Brain pericyte (primary cell): ENCODE data around the gene MACF1.
"Not testable (repeated sequence)": the region's sequence is repeated elsewhere in the genome, so short reads cannot be mapped to it uniquely, and the experiment has no call there.

Source experiments
- DNase-seq: peaks from one replicate; pipeline ENCODE4 v3.0.0-alpha.2; 2012; ENCODE audit warnings: low read depth, low spot score

MACF1 gene

DNA sequence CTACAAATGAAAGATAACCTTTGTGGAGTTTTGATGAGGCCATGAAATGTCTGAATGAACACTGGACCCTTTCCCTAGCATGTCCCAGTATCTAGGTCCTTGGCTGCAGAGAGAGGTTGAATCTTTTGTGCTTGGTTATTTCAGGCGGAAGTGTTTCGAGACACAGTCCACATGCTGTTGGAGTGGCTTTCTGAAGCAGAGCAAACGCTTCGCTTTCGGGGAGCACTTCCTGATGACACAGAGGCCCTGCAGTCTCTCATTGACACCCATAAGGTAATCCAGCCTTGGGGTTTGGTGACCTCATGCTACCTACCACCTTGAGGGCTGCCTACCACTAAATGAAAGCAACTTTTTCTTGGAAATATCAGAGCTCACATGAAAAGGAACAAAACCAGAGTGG lies 248.0 kb downstream of the MACF1 start:
- DNase-seq: no peak

DNA sequence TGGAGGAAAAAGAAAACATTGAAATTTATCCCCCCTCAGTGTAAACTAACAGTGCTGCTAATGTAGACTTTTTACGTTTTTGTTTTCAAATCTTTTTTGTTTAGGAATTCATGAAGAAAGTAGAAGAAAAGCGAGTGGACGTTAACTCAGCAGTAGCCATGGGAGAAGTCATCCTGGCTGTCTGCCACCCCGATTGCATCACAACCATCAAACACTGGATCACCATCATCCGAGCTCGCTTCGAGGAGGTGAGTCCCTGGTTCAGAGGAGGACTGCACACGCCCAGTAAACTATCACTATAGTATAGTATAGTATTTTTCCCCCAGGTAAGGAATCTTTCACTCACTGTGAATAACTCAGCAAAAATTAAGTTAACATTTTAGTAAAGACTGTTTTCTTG lies 249.1 kb downstream of the MACF1 start:
- DNase-seq: no peak

DNA sequence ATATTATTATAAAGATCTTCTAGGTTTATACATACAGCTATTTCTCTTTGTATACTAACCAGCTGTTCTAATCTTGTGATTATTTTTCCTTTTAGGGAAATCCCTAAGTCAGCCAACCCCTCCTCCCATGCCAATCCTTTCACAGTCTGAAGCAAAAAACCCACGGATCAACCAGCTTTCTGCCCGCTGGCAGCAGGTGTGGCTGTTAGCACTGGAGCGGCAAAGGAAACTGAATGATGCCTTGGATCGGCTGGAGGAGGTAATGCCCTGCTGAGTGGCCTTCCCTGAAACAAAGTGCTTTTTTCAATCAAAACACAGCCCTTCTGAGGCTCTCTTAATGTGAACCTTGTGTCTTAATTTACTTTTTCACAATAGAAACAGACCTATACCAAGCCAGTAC lies 254.5 kb downstream of the MACF1 start:
- no peak for DNase-seq

DNA sequence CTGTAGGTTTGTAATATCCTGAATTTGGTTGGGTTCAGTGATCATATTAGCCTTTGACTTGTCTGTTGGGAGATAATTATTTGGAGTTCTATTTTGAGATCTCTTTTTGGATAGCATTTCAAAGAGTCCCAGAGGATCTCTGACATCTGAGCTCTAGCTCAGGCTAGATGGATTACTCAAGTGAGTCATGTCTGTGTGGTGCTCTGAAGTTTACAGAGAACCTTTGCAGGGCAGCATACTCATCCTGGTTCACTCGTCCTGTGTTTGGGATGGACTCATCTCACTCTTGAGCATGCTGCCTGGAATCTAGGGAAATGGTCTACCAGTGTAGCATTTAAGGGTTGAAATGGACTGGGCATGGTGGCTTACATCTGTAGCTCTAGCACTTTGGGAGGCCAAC lies 257.6 kb downstream of the MACF1 start:
- DNase-seq: no peak

DNA sequence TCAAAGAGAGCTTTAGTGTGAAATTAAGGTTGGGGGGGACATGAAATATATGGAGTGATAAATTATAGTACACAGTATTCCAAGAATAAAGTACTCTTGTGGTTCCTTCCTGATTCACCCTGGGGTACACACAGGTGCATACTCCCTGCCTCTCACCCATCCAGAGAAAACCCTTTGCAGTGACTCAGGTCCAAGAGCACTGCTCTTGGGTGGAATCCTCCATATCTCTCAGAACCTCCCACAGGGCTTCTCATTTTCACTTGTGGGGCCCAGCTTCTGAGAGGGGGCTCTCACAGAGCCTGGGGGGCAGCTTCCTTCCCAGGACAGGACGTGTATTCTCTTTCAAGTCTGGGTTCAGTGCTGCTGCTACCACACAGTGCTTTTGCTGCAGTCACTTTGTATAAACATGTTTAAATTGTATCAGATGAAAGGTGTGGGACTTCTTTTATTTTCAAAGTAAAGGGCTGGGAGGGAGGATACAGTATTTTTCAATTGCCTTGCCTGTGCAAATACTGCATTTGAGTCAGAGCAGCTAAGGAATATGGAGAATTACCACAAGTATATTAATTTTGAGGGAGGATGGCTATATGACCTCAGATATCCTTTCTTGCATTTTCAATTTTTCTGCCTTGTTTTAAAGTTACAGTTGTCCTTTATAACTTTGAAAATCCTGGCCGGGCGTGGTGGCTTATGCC lies 262.1 kb downstream of the MACF1 start:
- no peak for DNase-seq

DNA sequence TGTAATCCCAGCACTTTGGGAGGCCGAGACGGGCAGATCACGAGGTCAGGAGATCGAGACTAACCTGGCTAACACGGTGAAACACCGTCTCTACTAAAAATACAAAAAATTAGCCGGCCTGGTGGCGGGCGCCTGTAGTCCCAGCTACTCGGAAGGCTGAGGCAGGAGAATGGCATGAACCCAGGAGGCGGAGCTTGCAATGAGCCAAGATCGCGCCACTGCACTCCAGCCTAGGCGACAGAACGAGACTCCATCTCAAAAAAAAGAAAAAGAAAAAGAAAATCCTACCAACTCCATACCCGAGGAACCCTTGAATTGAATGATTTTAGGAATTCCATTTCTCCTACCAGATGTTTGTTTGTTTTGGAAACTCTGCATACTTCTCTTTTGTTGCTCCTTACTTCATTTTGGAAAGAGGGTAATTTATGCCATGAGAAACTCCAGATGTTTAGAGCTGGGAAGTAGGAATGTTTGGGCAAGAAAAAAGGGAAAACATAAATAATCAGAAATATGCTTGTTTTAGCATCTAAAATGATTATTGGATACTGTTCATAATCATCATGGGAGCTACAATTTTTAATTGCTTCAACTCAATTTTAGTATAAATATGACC lies 262.7 kb downstream of the MACF1 start:
- DNase-seq: not testable (repeated sequence)

DNA sequence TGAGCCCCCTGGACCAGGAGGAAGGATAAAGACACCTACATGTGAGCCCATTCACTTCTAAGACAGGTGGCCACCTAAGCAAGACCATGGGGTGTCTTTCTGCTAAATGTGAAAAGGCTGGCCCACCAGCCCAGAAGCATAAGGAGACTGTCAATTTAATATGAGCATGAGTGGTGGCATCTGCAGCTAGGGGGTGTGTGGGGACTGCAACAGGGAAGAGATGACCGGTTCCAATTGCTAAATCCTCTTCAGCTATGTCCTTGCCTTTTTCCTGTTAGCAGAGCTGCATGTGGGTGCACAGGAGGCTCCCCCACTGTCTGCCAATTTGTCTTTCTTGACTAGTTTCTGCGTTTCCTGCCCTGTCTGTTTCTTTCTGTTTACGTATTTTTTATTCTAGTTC lies 264.7 kb downstream of the MACF1 start:
- no peak for DNase-seq

DNA sequence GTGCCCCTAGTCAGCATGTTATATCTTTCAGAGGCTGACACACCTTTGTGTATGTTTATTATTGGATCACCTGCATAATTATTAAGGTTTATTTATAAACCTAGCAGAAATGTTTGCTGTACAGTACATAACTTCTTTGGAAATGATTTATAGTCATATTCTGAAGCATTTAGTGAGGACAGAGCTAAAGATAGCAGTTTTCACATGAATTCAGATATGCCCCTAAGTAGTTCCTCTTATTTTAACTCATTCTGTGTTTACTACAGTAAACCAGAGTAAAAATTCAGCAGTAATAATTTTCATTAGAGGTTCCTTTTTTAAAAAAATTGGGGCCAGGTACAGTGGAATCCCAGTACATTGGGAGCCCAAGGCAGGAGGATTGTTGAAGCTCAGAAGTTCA lies 265.5 kb downstream of the MACF1 start:
- no peak for DNase-seq

DNA sequence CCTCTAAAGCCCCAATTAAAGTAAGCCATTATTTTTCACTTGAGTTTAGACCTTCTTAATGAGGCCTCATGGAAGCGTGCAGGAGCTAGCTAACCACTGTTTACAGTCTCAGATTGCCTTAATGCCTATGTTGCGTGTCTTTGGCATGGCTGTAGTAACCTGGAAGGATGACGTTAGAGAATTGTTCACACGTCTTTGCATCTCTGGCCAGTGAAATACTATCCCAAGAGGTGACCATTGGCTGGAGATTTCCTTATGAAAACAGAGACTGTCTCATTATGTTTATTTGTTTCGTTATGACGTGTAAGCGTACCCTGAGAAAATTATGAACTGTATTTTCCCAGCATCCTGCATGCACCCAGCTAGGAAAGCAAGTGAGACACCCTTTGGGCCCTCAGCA lies 268.3 kb downstream of the MACF1 start:
- peak; percentile 38 for DNase-seq

DNA sequence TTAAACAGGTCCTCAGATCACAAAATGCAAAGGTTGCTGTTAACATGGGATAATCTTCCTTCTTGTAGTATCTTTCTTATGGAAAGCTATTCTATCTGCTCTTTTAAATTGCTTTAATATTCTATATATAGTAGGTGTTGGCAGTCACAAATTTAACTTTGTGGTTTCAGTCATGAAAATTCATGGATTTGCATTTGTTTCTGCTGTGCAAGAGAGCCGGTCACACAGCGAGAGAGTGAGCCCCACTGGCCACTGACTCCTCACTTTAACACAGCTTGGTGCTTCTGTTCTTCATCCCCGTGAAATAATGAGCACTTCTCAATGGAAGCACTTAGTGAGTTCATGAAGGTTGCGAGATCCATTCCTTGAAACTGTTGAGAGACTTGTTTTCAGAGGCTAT lies 268.8 kb downstream of the MACF1 start:
- no peak for DNase-seq

DNA sequence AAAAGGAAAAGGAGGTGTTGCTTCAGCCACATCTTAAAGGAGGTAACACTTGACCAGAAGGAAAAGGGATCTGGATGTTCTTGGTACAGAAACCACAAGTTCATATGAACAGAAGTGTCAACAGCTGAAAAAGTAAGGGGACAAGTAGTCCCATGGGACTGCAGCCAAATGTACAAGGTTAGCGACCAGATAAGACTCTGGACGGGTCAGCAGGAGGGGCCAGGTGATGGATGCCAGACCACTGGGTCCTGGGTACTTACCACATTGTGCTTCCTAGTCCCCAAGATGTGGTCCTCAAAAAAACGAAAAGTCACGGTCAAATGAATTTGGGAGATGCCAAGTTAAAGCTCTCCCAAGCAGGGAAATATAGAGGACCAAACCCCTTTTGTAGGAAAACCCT lies 270.3 kb downstream of the MACF1 start:
- DNase-seq: no peak

DNA sequence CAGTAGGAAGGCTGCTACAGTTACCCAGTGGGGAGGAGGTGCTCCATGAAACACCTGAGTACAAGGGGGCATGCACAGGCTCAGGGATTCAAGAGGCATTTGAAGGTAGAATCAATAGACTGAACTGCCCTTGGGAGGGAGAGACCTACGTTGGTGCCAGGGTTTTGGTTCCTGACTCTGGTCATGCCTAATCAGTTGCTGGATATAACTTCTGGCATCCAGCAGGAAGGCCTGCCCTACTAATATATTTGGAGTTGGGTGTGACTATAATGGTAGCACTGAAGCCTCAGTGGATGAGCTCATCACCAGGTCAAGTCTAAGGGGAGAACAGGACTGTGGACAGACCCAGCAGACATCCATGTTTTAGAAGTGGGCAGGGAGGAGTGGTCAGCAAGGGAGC lies 271.1 kb downstream of the MACF1 start:
- not testable (repeated sequence) for DNase-seq

DNA sequence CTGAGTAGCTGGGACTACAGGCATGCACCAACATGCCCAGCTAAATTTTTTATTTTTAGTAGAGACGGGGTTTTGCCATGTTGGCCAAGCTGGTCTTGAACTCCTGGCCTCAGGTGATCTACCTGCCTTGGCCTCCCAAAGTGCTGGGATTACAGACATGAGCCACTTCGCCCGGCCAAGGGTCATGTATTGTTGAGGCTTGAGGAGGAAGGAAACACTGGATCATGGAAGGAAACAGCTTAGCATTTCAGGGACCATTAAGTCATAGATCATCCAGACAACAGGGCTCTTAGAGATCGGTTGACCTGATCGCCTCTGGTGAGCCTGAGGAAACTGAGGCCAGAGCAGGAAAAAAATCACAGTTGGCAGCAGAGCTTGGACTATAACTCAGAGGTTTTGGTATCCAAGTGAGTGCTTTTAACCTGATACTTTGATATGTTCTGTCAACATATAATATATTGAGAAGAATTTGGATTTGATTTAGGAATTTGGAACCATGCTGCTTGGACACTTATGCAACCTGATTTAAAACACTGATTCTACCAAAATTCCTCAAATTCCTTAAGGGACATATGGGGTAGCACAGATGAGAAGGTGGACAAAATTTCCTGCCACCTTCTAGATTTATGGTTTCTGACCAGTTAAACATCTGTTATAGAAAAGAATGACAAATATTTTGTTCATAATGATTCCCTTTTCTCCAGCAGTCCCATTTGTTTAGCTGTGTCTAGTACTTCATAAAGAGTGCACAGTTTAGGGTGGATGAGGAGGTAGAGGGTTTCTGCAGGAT lies 273.8 kb downstream of the MACF1 start:
- DNase-seq: no peak

DNA sequence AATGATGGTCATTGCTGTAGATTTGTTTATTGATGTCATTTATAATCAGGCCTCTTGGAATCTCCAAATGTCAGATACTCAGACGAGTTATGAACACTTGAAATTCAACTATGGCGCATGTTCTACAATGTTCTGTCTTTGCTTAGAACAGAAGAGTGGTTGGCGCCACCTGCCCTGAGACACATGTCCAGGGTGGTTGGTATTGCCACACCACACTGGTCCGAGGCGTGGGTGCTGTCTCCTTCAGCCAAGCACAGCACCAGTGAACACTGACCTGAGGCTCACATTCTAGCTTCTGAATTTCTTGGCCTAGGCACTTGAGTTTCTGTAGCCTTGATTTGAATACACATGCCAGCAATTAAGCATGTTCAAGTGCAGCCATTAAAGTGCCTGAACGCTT lies 276.8 kb downstream of the MACF1 start:
- DNase-seq: no peak

DNA sequence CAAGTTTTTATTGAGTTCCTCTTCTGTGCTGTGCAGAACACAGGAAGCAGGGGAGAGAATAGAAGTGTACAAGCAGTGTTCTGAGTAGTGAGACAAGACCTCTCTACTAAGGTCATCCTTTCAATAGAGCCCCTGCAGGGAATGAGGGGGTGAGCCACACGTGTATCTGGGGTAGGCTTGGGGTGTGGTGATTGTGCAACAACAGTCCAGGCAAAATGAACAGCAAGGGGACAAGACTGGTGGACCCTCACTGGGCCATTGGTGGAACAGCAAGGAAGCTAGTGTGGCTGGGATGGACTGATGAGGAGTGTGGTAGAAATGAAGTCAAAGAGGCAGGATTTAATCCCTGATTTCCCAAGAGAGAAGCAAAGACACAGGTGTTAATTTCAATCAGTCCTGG lies 278.8 kb downstream of the MACF1 start:
- no peak for DNase-seq

DNA sequence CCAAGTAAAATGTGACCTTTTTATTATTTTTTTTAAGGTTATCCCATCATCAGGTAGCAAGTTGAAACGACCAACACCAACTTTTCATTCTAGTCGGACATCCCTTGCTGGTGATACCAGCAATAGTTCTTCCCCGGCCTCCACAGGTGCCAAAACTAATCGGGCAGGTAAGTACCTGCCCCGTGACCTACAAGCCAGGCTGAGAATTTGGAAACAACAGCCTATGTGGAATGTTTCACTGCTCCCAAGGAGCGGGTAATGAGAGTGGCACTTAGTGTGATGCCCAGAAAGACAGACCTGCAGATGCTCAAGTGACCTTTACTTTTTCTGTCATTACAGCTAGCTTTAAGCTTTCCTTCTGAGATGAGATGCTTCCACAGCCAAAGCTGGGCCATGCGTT lies 280.1 kb downstream of the MACF1 start:
- DNase-seq: no peak

DNA sequence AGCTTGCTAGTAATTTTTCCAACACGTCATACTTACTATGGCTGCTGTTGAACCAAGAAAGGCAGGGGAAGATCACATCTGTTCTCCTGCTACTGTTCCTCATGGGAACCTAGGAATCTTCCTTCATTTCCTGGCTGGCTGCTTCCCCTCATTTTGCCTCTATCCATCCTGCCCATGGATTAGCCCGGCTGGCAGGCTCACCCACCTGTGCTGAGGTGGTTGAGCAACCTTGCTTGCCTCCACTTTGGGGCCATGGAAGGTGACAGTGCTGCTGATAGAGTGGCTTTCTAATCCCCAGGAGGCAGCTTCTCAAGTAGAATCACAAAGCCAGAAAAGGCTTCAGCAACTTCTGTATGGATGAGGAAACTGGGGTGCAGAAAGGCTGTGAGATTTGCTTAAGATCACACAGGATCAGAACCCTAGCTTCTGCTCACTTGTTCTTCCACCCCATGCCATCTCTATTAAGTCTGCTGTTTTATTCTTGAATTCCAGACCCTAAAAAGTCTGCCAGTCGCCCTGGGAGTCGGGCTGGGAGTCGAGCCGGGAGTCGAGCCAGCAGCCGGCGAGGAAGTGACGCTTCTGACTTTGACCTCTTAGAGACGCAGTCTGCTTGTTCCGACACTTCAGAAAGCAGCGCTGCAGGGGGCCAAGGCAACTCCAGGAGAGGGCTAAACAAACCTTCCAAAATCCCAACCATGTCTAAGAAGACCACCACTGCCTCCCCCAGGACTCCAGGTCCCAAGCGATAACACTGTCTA lies 280.7 kb downstream of the MACF1 start:
- no peak for DNase-seq

DNA sequence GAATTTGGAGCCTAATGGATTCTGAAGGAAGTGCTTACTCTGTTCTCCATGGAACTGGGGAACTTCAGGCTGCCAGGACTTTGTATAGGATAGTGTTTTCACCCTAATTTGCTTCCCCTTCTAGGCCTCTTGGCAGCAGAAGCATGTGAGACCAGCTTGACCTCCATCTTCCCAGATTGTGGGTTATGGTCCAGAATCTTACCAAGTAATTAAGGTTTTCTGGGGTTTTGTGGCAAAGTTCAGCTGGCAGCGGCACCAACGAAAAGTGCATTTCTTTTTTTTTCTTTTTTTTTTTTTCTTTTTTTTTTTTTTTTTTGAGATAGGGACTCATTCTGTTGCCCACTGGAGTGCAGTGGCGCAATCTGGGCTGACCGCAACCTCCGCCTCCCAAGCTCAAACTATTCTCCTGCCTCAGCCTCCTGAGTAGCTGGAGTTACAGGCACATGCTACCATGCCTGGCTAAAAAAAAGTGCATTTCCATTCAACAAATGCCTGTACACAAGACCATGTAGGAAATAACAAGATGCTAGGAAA lies 283.6 kb downstream of the MACF1 start:
- no peak for DNase-seq

DNA sequence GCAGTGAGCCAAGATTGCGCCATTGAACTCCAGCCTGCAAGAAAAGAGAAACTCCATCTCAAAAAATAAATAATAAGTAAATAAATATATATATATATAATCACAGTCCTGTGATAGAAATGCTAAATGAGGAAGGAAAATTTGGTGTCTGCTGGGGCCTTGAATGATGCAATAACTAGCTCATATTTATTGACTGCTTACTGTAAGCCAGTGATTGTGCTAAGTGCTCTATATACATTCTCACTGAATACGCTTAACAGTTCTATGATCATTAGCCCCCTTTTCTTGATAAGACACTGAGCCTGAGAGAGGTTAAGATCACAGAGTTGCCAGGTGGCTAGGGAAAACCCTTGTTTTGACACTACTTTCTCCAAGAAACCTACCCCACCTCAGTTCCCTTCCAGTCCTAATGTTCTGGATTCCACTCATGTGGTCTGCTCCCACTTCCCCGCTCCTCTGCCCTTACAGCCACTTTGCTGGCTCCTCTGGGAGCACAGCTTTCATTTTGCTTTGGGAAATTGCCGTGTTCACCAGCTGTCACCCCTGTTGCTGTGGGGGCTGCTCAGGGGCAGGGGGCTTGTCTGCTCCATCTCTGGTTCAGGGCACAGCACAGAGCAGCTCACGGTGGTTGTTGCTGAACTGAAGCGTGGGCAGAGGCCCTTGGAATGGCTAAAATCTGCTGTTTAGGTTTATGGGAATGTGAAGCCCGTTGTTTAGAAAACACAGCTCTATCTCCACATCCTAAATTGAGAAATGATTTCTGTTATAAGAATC lies 284.5 kb downstream of the MACF1 start:
- DNase-seq: no peak

DNA sequence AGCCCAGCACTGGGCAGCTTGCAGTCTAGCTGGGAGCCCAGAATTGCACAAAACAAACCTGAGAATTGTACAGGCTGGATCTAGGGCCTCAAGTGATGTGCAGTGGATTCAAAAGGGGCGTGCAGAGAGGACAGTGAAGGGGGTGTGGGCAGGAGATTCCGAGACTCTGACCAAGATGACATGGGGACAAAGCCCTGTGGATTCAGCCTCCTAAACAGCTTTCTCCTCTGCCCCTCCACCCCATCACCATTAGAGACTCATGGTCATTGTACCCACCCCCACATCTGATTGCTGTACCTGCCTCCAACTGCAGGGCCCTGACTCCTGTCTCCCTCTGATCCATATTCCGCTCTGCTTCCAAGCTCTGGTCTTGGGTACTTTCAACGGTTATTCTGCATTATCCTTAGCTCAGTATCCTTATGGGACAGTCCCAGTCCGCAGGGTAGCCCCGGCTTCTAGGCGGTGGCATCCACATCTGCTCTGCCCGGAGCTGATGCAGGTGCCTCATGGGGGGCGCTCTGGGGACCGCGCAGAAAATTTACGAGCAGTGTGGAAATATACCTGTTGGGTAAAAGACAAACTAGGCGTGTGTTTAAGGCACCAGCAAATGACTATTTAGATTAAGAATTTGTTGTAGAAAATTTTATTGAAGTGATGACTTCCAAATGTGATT lies 285.2 kb downstream of the MACF1 start:
- no peak for DNase-seq
